Ovary (tissue), 9 donors: ENCODE data around the gene EBF4. TPM values are rescaled to one million over a fixed set of nuclear protein-coding genes. Genes with fewer than 3 reads are reported as not detected.

Experiments used
- DNase-seq, 5 donors: peaks; one replicate each; pipeline ENCODE4 v3.0.0-alpha.2; 2019 to 2020
- H3K27ac ChIP-seq, 2 donors: fragments of 200-600 bp; one replicate each; pipeline versions ENCODE4 v1.5.1 to v1.8.0; 2019 to 2022
- H3K27me3 ChIP-seq: fragments of 200-600 bp; one replicate; pipeline ENCODE4 v1.8.0; 2022
- H3K36me3 ChIP-seq: fragments of 200-600 bp; sonication (generic); one replicate; pipeline ENCODE4 v1.5.1; 2019
- H3K4me1 ChIP-seq: one replicate; pipeline ENCODE4 v1.8.1; 2013; ENCODE audit warnings: mild to moderate bottlenecking, moderate library complexity; ENCODE audit not compliant: insufficient read depth
- H3K4me3 ChIP-seq: fragments of 200-600 bp; sonication (generic); one replicate; pipeline ENCODE4 v1.5.1; 2017
- H3K9me3 ChIP-seq, 2 donors: fragments of 200-600 bp in 1 of 2; sonication (generic) in 1 of 2; one replicate each; pipeline versions ENCODE4 v1.5.1 to v1.8.1; 2013 to 2019; ENCODE audit warnings: mild to moderate bottlenecking in 1 of 2, moderate library complexity in 1 of 2
- EP300 ChIP-seq: sonication (generic); formaldehyde crosslinking; IDR thresholded peaks from one replicate; pipeline ENCODE4 v1.6.1; 2017; ENCODE audit warnings: antibody characterized with exemption
- POLR2A ChIP-seq: fragments of 450-650 bp; IDR thresholded peaks from one replicate; pipeline ENCODE4 v1.6.1; 2017; ENCODE audit warnings: antibody characterized with exemption, mild to moderate bottlenecking, moderate library complexity
- WGBS, 3 donors: extraction: QIAGEN DNeasy Blood & Tissue Kit in 1 of 3; methylation state at CpG; one replicate each; pipeline versions ENCODE4 v1.1.5 to v1.1.7; 2013 to 2017; 5-methylcytosine and 5-hydroxymethylcytosine counted together
- intact Hi-C, 4 donors: fragments of 100-400 bp; cut with DNase I; formaldehyde crosslinking; loops; one replicate each; pipeline versions ENCODE4 v1.11.0 to v1.15.1; 2022 to 2023
- polyA plus RNA-seq, 2 donors: library from polyadenylated mRNA; stranded (reverse); fragments of 200-250 nt in 1 of 2; fragments of 350-450 nt in 1 of 2; fragmentation: Illumina TruSeq in 1 of 2; extraction: RNeasy Lipid Tissue Mini Kit (QIAGEN cat#74804) in 1 of 2; gene quantifications; one replicate each; pipeline ENCODE4 v1.2.3, GENCODE V29; 2013 to 2014
- total RNA-seq, 7 donors: library from RNA; depleted of rRNA in 2 of 7; stranded (reverse); fragments of >200 nt in 2 of 7; fragmentation: NEBNext Ultra II Directional in 3 of 7; extraction: Animal tissue kit (Norgen Biotek cat#: 25700) in 3 of 7; gene quantifications; one replicate each; pipeline versions ENCODE4 v1.1.0 to v1.2.4, GENCODE V29; 2016 to 2023
- TF ChIP-seq, protein P1 (sequence below), 3 donors: fragments of 450-650 bp in 2 of 3; fragments of 200-600 bp in 1 of 3; IDR thresholded peaks; one replicate each; pipeline versions ENCODE4 v1.5.1 to v1.8.0; 2016 to 2022; ENCODE audit warnings: antibody characterized with exemption in 3 of 3, mild to moderate bottlenecking in 1 of 3
- donor health status: DM: no; HTN: no; CAD: no; lungs with moderate emphysema.
- donor health status: DM: no; HTN: no; CAD: no.
- donor health status: Bipolar disorder and iron deficiency.
- donor health status: DM: yes; HTN: yes; CAD: no.
- donor health status: DM: no; HTN: no; CAD: no.
- donor health status: DM: yes; HTN: yes; CAD: no.

Gene EBF4
- total and polyA plus RNA-seq, 9 donors = 9.4 to 67.7 (median 36.2) TPM

DNA sequence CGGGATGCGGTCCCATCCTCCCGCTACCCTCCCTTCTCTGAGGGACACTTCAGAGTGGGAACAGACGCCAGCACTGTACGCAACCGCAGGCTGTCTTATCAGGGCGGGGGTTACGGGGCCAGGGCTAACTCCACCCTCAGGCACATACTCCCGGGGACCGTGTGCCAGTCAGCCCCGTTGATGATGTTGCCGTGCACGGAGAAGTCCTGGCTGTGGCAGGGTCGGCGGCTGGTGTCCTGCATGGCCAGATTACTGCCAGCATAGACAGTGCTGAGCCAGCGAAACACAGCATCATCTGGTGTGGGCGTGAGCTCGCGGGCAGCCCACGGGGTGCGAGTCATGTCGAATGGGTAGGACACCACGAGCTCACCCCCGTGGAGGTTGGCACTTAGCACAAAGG lies 102.9 kb downstream of the EBF4 start:
- no peaks in the 10 kb centered on the region for H3K36me3 ChIP-seq
- H3K4me3 ChIP-seq = no peak overlapping the region
- no peaks in the 10 kb centered on the region for H3K27me3 ChIP-seq
- intact Hi-C loops = no loop called here
- 57 to 73% (median 66%) methylated on average over 24 of the region's 24 CpGs for WGBS, 3 donors
- TF ChIP-seq, protein P1, sequence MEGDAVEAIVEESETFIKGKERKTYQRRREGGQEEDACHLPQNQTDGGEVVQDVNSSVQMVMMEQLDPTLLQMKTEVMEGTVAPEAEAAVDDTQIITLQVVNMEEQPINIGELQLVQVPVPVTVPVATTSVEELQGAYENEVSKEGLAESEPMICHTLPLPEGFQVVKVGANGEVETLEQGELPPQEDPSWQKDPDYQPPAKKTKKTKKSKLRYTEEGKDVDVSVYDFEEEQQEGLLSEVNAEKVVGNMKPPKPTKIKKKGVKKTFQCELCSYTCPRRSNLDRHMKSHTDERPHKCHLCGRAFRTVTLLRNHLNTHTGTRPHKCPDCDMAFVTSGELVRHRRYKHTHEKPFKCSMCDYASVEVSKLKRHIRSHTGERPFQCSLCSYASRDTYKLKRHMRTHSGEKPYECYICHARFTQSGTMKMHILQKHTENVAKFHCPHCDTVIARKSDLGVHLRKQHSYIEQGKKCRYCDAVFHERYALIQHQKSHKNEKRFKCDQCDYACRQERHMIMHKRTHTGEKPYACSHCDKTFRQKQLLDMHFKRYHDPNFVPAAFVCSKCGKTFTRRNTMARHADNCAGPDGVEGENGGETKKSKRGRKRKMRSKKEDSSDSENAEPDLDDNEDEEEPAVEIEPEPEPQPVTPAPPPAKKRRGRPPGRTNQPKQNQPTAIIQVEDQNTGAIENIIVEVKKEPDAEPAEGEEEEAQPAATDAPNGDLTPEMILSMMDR (IDR thresholded peaks at IDR 0.05) = no peak
- no peak for TF ChIP-seq EP300
- no peaks in the 10 kb centered on the region for H3K9me3 ChIP-seq
- H3K27ac ChIP-seq = no peak overlapping the region
- peaks cover 7% of the 10 kb centered on the region for H3K4me1 ChIP-seq
- DNase-seq = no peak

DNA sequence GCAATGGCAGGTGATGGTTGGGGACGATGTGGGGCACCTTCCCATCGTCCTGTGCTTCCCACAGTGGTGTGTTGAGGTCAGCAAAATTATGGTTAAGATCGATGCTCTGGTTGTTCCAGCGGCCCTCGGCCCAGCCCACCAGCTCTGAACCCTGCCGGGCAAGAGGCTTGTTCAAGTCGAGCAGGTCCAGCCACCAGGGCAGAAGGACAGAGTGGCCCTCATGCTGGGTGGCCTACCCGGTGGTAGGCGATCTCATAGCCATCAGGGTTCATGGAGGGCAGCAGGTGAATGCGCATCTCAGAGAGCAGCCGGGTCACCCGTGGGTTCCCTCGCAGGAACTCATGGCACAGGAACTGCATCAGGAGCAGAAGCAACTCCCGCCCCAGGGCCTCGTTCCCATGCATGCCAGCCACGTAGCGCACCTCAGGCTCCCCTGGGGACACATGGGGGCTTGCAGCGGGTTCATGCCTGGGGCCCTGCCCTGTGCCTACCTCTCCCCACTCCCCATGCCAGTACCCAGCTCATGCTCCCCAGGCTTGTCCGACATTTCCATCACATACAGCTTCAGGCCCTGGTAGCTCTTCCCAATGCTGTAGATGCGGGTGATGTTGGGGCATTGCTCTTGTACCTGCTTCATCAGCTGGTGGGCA lies 103.6 kb downstream of the EBF4 start:
- no peaks in the 10 kb centered on the region for H3K36me3 ChIP-seq
- intact Hi-C loops = no loop called here
- TF ChIP-seq, protein P1 (IDR thresholded peaks at IDR 0.05) = no peak
- TF ChIP-seq EP300 (no peak), POLR2A (no peak)
- no peak overlapping the region for H3K27ac ChIP-seq
- H3K4me1 ChIP-seq = peaks cover 7% of the 10 kb centered on the region
- H3K4me3 ChIP-seq = no peak overlapping the region
- DNase-seq = no peak
- no peaks in the 10 kb centered on the region for H3K27me3 ChIP-seq
- H3K9me3 ChIP-seq = no peaks in the 10 kb centered on the region
- WGBS, 3 donors = 84 to 89% (median 86%) methylated on average over 20 of the region's 20 CpGs

DNA sequence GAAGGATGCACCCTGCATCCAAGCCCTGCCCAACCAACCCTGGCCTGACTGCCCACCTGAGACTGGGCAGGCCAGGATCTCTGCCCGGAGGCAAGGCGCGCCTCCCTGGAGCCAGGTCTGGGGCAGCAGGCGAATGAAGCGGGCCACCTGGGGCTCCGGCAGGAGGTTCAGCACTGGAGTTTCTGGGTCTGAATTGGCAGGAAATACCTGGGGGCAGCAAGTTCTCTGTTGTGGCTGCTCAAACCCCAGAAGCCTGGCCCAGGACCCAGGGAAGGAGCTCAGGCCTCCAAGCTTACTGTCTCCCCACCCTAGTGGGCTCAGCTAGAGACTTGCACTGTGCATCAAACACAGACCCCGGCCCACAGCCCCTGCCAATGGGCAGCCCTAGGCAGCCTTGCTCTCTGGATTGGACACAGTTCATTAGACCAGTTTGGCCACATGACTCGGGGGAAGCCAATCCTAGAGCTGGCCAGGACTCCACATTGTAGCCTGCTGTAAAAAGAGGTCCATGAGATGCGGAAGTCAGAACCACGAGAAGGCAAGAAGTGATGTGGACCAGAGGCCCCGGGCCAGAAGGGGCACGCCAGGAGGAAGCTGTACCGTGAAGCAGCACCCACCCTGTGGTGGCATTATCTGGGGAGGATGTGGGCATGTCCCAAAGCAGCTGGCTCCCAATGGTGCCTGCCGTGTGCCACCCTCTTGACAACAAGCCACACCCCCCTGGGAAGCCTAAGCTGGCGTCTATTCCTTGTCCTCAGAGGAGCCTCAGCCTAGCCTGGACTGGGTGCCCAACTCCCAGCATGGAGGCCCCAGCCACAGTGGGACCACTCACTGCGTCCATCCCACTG lies 104.8 kb downstream of the EBF4 start:
- intact Hi-C loops = no loop called here
- Histone ChIP-seq H3K9me3 (no peaks in the 10 kb centered on the region), H3K36me3 (no peaks in the 10 kb centered on the region), H3K4me3 (no peak overlapping the region), H3K27me3 (no peaks in the 10 kb centered on the region), H3K4me1 (peaks cover 7% of the 10 kb centered on the region), H3K27ac (no peak overlapping the region)
- TF ChIP-seq POLR2A (no peak), EP300 (no peak)
- TF ChIP-seq, protein P1 (IDR thresholded peaks at IDR 0.05) = no peak
- 81 to 85% (median 83%) methylated on average over 14 to 16 of the region's 16 CpGs for WGBS, 3 donors
- DNase-seq = no peak

DNA sequence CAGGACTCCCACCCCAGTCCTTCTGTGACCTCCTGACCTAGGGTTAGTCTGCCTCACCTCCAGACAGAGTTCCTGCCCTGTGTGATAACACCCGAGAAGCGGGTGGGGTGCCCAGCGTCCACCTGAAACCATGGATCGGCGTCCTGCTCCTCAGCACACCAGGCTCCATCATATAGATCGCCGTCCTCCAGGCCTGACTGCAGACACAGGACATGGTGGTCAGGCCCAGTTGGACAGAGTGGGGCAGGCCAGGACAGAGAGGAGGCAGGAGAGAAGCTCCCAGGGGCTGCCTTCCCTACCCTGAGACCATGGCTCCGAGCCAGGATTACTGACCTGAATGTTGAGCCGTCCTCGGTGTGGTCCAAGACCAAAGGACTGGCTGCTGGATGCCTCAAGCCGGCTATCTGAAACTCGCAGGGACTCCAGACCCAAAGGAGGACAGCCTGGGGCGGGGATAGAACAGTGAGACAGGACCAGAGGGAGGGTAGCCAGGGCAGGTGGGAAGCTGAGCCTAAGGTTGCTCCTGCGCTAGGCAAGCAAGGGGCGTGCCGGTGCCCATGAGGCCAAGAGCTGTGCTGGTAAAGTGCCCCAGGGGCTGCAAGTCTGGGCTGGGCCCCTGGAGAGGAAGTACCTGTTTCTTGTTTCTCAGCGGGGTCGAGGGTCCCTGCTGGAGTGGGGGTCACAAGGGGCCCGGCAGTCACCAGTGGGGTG lies 105.7 kb downstream of the EBF4 start:
- Histone ChIP-seq H3K27me3 (no peaks in the 10 kb centered on the region), H3K4me3 (no peak overlapping the region), H3K4me1 (peaks cover 7% of the 10 kb centered on the region), H3K36me3 (no peaks in the 10 kb centered on the region), H3K27ac (no peak overlapping the region), H3K9me3 (no peaks in the 10 kb centered on the region)
- 84 to 91% (median 87%) methylated on average over 19 of the region's 19 CpGs for WGBS, 3 donors
- TF ChIP-seq, protein P1 (IDR thresholded peaks at IDR 0.05) = no peak
- TF ChIP-seq POLR2A = no peak
- no peak for TF ChIP-seq EP300
- DNase-seq = no peak
- intact Hi-C loops = no loop called here
